ENCODE measurements around the gene CCDC87.
A peak's percentile ranks its signal among the peaks of the same experiment; 100 is the strongest.
"Not testable (repeated sequence)": the region's sequence is repeated elsewhere in the genome, so short reads cannot be mapped to it uniquely, and the experiment has no call there.

Gene CCDC87

DNA sequence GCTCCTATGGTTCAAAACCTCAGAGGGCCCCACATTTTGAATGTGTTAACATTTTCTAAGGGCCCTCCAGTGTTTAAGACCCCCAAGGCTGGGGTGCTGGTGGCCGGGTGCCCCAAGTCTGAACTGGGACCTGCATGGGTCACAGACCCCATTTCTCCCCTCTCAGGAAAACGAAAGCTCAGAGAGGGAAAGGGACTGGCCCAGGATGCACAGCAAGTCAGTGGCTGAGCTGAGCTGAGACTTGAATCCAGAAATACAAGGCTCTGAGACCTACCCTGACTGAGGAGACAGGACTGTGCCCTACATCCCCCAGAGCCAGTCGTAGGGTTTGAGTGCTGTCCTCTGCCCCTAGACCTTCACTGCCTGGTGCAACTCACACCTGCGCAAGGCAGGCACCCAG, 42.0 kb downstream of the CCDC87 start:
- no peak for DNase-seq

DNA sequence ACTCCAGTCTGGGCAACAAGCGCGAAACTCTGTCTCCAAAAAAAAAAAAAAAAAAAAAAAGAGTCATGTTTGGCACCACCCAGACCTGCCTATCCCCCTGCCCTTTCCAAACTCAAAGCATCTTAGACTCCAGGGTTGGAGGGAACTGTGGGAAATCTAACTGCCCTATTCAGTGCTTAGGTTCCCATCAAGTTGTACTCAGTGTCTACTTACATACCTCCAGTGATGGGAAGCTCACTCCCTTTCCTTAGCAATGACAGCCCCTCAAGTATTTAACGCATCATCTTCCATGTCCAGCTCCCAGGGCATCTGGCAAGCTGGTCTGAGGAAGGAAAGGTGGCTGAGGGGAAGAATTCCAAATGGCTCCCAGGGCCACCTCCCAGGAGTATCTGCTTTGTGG, 43.2 kb downstream of the CCDC87 start:
- no peak for DNase-seq

DNA sequence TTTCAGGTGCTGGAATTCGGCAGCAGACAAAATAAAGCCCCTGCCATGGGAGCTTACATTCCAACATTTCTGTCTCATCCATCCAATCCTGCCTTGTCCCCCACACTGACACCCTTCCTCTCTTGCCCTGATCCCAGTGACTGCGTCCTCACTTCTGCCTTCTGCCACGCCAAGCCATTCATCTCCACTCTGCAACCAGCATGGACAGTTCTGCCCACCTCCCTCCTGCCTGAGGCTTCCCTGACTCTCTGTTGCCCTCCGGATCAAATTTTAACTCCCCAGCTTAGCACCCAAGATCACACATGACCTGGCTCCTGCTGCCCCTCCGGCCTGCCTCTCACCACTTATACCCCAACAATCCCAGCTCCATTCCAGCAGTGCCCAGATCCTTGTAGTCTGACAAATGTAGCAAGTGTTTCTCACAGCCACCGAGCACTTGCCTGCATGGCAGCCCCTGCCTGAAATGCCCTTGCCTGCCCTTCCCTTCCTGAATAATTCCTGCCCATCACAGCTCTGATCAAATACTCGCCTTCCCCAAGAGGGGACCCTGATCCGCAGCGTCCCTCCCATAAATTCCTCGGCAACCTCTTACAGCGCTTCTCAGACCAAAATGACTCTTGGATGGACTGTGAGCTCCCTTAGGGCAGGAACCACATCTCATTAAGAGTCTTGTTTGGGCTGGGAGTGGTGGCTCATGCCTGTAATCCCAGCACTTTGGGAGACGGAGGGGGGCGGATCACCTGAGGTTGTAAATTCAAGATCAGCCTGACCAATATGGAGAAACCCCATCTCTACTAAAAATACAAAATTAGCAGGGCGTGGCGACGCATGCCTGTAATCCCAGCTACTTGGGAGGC, 43.9 kb downstream of the CCDC87 start:
- DNase-seq = no peak

DNA sequence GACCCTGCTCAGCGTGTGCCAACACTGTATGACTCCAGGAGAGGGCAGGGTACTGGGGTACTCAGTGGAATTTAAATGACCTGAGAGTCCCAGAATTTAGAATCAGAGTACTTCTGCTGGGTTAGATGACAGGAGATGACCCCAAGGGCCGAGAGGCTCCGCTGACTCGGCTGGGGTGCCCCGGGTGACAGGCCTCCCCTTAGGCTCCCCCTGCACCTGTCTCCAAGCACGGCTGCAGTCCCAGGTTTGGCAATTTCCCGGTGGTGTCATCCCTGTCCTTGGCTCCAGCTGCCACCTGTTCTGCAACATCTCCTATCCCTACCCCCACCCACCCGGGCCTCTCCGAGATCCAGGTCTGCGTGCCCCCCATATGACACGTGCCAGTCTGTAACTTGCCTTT, 44.8 kb downstream of the CCDC87 start:
- DNase-seq = no peak

DNA sequence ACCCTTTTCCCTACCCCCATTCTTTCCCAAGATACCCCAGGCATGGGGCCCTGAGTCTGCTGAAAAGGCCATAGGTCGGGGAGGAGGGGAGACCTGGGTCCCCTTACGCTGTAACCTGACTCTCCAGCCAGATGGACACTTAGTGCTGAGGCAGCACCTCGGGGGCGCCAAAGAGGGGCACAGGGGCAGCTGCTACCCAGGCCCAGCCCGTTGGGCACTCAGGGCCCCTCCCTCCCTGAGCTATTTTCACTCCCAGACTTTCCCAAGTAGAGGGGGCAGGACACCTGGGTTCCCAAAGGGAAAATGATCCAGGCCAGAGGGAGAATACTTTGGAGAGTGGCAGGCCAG, 45.2 kb downstream of the CCDC87 start:
- DNase-seq = no peak

DNA sequence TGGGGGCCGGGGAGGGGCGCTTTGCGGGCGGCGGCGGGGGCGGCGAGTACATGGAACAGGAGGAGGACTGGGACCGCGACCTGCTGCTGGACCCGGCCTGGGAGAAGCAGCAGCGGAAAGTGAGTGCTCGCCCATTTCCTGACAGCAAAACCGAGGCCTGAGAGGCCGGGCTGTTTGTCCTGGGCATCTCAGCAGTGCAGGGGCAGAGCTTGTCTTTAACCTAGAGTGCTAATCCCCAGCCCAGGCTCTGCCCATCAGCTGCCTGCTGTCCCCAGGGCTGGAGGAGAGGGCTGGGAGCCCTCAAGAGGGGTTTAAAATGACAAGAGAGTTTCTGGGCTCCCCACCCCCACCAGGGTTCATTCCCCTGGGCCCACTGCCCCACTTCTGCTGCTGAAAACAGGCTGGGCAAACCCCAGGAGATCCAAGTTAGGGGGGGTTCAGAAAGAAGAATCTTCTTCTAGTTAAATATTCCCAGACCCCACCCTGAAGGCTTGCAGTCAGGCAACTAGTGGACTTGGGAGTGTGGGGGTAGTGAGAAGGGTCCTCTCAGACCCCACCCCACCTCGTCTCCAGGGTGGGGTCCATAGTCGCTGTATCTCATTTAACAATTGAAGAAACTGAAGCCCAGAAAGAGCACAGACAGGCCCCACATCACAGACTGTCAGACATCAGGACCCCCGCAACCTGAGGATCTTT, 45.7 kb downstream of the CCDC87 start:
- no peak for DNase-seq

DNA sequence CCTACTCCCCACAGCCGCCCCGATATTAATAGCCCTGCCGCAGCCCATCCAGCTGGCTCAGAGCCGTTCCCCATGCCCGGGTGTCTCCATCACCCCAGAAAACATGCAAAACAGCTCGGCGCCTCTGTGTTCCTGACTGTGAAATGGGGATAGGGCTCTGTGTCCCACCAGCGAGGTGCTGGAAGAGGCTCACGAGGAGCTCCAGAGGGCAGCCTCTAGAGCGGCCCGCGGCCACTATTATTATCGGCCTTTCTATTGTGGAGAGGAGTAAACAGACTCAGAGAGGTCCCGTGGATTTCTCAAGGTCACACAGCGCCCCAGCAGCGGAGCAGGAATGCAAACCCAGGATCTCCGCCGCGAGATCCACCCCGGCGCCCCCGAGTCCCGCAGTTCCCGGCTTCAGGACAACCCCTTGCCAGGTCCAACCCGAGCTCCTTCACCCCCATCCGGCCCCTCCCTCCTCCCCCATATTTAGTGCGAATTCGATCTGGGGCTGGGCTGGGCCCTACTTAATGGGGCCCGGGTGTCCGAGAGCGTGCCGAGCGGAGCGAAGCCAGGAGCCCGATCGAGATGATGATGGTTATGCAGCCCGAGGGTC, 46.4 kb downstream of the CCDC87 start, which contains the start of gene ACTN3:
ACTN3 (plus strand) TSS at position 536 of the 598 bp plus-strand sequence; CDS start at position 571, 35 bp downstream.
- DNase-seq = peak; percentile 41

DNA sequence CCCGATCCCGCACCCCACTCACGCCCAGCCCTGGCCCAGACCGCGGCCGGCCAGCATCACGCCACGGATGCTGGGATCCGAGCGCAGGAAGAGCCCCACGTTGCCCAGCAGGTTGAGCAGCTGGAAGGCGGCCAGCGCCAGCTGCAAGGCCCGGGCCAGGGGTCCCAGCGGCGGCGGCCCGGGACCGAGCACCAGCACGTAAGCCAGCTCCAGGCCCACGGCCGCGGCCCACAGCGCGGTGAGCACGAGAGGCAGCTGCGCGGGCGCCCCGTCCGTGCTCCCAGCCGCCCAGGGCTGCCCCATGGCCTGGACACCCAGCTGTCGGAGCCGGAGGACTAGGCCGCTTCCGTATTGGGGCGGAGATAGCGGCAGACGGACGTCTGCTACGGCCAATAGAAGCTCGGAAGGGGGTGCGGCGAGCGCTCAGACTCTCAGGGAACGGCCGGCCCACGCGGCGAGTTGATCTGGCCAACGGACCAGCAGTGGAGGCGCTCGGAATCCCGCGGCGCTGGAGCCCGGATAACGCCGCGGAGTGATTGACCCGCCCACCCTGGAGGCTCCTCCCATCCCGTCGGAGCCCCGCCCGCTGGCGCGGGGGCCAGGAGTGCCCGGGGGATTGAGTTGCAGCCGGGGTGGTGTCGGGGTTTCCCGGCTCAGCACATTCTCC, 47.0 kb downstream of the CCDC87 start, which contains the start of gene ZDHHC24:
ZDHHC24 (minus strand) TSS at position 348 of the 667 bp plus-strand sequence; CDS start at position 303, 45 bp downstream.
- DNase-seq = peak; percentile 97

DNA sequence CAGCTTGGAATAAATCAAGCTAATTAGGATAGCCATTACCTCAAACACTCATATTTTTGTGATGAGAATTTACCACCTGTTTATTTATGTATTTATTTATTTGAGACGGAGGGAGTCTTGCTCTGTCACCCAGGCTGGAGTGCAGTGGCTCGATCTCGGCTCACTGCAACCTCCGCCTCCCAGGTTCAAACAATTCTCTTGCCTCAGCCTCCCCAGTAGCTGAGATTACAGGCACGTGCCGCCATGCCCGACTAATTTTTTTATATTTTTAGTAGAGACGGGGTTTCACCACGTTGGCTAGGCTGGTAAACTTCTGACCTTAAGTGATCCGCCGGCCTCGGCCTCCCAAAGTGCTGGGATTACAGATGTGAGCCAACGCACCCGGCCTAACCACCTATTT, 47.9 kb downstream of the CCDC87 start:
- not testable (repeated sequence) for DNase-seq

DNA sequence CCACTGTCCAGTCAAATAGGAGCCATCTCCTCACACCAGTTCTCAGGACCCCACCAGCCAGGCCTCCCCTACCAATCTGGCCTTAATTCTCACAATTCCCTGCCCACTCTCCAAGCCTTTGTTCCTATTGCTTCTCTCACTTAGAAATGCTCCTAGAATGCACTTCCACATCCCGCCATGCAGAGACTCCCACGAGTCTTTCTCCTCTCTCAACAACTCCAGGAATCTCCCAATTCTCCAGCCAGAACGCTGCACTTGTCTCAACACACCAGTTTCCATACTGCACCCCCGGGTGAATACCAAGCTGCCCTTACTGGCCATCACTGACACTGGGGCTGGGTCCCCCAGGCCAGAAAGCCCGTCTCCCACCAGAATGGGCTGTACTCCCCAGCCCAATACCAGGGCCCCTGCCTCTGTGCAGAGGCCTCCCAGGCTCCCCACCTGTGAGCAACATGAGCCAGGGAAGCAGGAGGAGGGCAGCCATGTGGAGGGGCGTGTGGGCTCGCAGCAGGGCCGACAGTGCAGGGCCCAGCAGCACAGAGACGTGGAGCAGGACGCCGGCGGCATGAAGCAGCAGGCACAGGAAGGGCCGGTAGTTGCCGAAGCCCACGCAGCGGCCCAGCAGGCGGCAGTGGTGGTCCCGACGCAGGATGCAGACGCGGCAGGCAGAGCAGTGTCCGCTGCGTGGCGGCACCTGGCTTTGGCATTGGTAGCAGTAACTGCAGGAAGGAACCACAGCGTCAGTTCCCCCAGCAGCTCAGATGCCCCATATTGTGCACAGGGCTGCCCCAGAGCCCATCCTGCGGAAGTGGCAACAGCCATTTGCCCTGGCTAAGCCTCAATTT, 49.4 kb downstream of the CCDC87 start:
- DNase-seq = peak; percentile 66

DNA sequence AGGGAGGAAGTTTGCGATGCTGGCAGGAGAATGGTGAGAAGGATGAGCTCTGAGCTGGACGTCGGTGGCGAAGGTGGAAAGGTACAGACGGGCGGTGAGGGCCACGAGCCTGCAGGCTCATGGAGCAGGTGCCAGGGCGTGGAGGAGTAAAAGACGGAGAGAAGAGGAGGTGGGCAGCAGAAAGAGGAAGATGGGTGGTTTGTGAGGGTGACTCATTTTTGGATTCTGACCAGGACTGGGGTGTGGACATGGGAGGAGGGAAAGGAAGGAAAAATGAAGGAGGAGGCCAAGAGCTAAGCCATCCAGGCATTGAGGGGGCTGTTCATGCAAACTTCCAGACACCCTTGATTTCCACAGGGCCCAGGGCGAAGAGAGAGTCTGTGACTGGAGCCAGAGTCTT, 50.5 kb downstream of the CCDC87 start:
- no peak for DNase-seq

DNA sequence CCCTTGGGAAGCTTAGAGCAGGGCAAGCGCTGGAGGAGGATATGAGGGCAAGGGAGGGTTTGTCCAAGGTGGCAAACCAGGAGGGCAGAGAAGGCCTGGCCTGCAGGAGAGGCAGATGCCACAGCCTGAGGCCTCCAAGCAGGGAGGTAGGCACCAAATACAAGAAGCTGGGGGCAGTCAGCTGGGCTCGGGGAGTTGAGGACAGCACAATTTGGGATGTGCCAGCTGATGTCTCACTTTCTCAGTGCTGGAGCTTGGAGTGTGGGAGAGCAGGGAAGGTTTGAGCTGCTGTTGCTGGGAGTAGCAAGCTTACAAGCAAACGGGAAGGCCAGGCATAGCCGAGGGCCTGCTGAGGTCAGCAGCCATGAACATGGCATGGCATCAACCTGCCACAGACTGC, 51.0 kb downstream of the CCDC87 start:
- no peak for DNase-seq

DNA sequence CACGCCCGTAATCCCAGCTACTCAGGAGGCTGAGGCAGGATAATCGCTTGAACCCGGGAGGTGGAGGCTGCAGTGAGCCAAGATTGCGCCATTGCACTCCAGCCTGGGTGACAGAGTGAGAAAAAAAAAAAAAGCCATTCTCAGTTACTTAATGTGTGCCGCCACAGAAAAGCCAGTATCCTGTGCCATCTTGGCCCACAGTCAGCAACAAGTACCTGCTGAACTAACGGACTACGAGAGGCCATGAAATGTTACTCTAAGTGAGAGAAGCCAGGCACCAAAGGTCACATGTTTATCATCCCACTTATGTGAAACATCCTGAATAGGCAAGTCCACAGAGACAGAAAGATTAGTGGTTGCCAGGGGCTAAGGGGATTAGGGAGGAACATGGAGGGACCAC, 52.3 kb downstream of the CCDC87 start:
- DNase-seq = not testable (repeated sequence)

Data from stimulated activated CD4-positive, alpha-beta T cell treated with anti-CD3 and anti-CD28 coated beads, Interleukin-15, amount 100 ng/mL, for 24 hours (primary cell).